ENCODE data around the gene TMBIM6.

The TMBIM6 gene, protein sequence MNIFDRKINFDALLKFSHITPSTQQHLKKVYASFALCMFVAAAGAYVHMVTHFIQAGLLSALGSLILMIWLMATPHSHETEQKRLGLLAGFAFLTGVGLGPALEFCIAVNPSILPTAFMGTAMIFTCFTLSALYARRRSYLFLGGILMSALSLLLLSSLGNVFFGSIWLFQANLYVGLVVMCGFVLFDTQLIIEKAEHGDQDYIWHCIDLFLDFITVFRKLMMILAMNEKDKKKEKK

DNA sequence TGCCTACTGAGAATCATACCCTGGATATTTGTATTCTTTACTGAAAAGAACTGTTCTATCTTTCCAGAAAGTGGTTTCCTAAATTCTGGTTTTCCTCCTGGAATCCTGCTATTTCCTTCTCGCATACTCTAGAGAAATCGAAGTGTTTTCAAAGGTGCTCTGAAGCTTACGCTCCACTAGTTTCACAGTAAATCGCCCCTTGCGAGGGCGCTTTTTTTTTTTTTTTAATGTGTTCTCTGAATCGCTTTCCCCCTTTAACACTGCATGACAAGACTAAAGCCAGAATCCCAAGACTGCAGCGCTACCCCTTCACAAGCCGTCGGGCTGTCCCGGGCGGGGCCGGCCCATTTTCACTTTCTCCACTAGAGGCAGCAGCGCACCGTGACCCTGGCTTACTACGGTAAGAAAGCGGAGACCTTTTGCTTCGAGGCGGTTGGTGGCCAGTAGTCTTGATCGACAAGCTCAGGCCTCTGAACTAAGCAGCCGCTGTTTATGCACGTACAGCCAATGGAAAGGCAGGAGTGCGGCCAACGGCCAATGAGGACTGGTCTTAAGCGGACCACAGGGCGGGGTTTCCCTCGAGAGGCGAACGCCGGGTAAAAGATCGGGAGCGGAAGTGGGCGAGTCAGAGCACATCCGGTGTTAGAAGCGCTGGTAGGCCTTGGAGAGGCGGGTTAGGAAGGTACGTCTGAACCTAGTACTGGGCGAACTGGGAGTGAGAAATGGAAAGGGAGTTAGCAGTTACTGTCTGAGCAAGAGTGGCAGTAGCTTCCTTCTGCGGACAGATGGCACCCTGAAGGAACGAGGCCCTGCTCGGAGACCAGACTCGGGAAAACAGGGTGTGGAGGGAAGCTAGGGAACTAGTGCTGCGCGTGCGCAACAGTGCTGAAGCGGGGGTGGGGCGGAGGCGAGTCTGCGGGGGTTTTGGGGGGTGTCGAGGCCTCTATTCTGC lies at the start of gene TMBIM6:
TMBIM6 (plus strand) TSS at position 628 of the 952 bp plus-strand sequence. CDS start 10,937 bp downstream, outside the sequence.
- Histone ChIP-seq H3K27me3 (ENCODE audit: insufficient read depth, low read length) (no peaks in the 10 kb centered on the region), H3K27ac (ENCODE audit: low read length) (peak within 1 kb of the TSS; percentile 81), H3K9me3 (ENCODE audit: insufficient read depth, low read depth, low read length) (no peaks in the 10 kb centered on the region), H3K9ac (ENCODE audit: low read depth, low read length) (peak within 1 kb of the TSS; percentile 94), H3K4me3 (ENCODE audit: low read length) (peak within 1 kb of the TSS; percentile 96), H3K36me3 (ENCODE audit: insufficient read depth, low read depth, low read length) (peaks cover 14% of the 10 kb centered on the region), H3K4me1 (ENCODE audit: insufficient read depth, low read length) (peaks cover 5% of the 10 kb centered on the region)

GRCh38 chr12:49692851-49693250 lies 48.5 kb upstream of the TMBIM6 start:
- Histone ChIP-seq H3K9ac (ENCODE audit: low read depth, low read length) (peak overlapping the region; percentile 55; the same call in 1 of the 2 replicates), H3K4me3 (ENCODE audit: low read length) (no peak overlapping the region), H3K9me3 (ENCODE audit: insufficient read depth, low read depth, low read length) (no peaks in the 10 kb centered on the region), H3K36me3 (ENCODE audit: insufficient read depth, low read depth, low read length) (no peaks in the 10 kb centered on the region), H3K27ac (ENCODE audit: low read length) (no peak overlapping the region), H3K27me3 (ENCODE audit: insufficient read depth, low read length) (no peaks in the 10 kb centered on the region), H3K4me1 (ENCODE audit: insufficient read depth, low read length) (peaks cover 40% of the 10 kb centered on the region)

GRCh38 chr12:49693931-49694444 lies 47.4 kb upstream of the TMBIM6 start:
- H3K36me3 ChIP-seq (ENCODE audit: insufficient read depth, low read depth, low read length) = no peaks in the 10 kb centered on the region
- no peak overlapping the region for H3K9ac ChIP-seq (ENCODE audit: low read depth, low read length)
- H3K27me3 ChIP-seq (ENCODE audit: insufficient read depth, low read length) = no peaks in the 10 kb centered on the region
- H3K9me3 ChIP-seq (ENCODE audit: insufficient read depth, low read depth, low read length) = no peaks in the 10 kb centered on the region
- no peak overlapping the region for H3K4me3 ChIP-seq (ENCODE audit: low read length)
- H3K4me1 ChIP-seq (ENCODE audit: insufficient read depth, low read length) = peaks cover 43% of the 10 kb centered on the region
- H3K27ac ChIP-seq (ENCODE audit: low read length) = no peak overlapping the region

GRCh38 chr12:49696723-49697122 lies 44.6 kb upstream of the TMBIM6 start:
- Histone ChIP-seq H3K27me3 (ENCODE audit: insufficient read depth, low read length) (no peaks in the 10 kb centered on the region), H3K4me3 (ENCODE audit: low read length) (peak overlapping the region; percentile 23; the same call in 1 of the 2 replicates), H3K36me3 (ENCODE audit: insufficient read depth, low read depth, low read length) (no peaks in the 10 kb centered on the region), H3K9ac (ENCODE audit: low read depth, low read length) (peak overlapping the region; percentile 34; the same call in 1 of the 2 replicates), H3K9me3 (ENCODE audit: insufficient read depth, low read depth, low read length) (no peaks in the 10 kb centered on the region), H3K27ac (ENCODE audit: low read length) (peak overlapping the region; percentile 67), H3K4me1 (ENCODE audit: insufficient read depth, low read length) (peaks cover 53% of the 10 kb centered on the region)

DNA sequence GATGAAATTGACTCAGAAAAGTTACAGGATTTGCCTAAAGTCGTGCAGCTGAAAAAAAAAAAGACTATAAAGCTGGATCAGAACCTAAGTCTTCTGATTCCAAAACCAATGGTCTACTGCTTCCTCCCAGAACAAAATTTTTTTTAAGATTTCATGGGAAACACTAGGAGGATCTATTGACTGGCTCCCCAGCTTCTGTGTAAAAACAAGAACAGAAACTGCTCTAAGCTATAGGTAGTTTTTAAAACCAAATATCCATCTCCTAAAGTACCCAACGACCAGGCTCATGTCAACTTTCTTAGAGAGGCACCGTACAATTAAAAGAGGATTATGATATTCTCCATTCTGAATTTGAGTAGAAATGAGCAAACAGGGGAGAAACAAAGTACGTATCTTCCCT lies 43.5 kb upstream of the TMBIM6 start:
- Histone ChIP-seq H3K27ac (ENCODE audit: low read length) (no peak overlapping the region), H3K36me3 (ENCODE audit: insufficient read depth, low read depth, low read length) (no peaks in the 10 kb centered on the region), H3K4me3 (ENCODE audit: low read length) (peak overlapping the region; percentile 60; the same call in 1 of the 2 replicates), H3K4me1 (ENCODE audit: insufficient read depth, low read length) (peaks cover 50% of the 10 kb centered on the region), H3K9me3 (ENCODE audit: insufficient read depth, low read depth, low read length) (no peaks in the 10 kb centered on the region), H3K27me3 (ENCODE audit: insufficient read depth, low read length) (no peaks in the 10 kb centered on the region), H3K9ac (ENCODE audit: low read depth, low read length) (peak overlapping the region; percentile 25; the same call in 1 of the 2 replicates)

GRCh38 chr12:49698619-49699545 lies 42.5 kb upstream of the TMBIM6 start:
- Histone ChIP-seq H3K27me3 (ENCODE audit: insufficient read depth, low read length) (no peaks in the 10 kb centered on the region), H3K4me3 (ENCODE audit: low read length) (peak overlapping the region; percentile 60), H3K4me1 (ENCODE audit: insufficient read depth, low read length) (peaks cover 50% of the 10 kb centered on the region), H3K9ac (ENCODE audit: low read depth, low read length) (peak overlapping the region; percentile 64), H3K9me3 (ENCODE audit: insufficient read depth, low read depth, low read length) (no peaks in the 10 kb centered on the region), H3K27ac (ENCODE audit: low read length) (peak overlapping the region; percentile 16), H3K36me3 (ENCODE audit: insufficient read depth, low read depth, low read length) (no peaks in the 10 kb centered on the region)

DNA sequence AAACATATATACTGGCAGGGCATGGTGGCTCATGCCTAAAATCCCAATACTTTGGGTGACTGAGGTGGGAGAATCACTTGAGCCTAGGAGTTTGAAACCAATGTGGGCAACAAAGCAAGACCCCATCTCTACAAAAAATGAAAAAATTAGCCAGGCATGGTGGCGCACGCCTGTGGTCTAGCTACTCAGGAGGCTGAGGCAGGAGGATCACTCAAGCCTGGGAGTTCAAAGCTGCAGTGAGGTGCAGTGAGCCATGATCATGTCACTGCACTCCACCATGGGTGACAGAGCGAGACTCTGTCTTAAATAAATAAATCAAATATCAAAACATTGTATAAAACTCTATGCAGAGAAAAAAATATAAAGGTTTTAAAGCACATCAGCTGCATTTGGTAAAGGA lies 39.3 kb upstream of the TMBIM6 start:
- Histone ChIP-seq H3K4me3 (ENCODE audit: low read length) (no peak overlapping the region), H3K9ac (ENCODE audit: low read depth, low read length) (no peak overlapping the region), H3K27ac (ENCODE audit: low read length) (no peak overlapping the region), H3K36me3 (ENCODE audit: insufficient read depth, low read depth, low read length) (no peaks in the 10 kb centered on the region), H3K4me1 (ENCODE audit: insufficient read depth, low read length) (peaks cover 46% of the 10 kb centered on the region), H3K27me3 (ENCODE audit: insufficient read depth, low read length) (peaks cover 8% of the 10 kb centered on the region), H3K9me3 (ENCODE audit: insufficient read depth, low read depth, low read length) (no peaks in the 10 kb centered on the region)

DNA sequence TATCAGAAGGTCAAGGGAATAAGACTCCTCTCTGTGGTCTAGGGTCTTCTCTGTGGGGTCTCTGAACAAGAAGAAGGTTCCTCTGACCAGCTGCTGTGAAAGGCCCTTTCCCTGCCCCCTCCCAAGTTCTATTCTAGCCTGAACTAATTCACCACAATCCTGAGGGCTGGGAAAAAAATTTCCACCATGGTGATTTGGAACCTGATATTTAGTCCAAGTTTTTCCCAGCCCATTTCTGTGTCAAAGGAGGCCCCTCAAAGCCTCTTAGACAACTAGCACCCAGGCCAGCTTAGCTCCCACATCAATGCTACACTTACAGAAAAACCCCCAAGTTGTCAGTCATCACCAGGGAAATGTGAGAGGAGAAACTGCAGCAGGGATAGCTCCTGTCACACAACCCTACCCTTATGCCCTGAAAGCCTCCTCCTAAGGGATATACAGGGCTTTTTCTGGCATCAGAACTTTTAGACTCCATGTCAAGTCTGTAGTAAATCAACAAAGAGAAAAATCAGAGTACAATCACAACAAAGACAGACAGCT lies 38.6 kb upstream of the TMBIM6 start:
- peaks cover 39% of the 10 kb centered on the region for H3K4me1 ChIP-seq (ENCODE audit: insufficient read depth, low read length)
- H3K27ac ChIP-seq (ENCODE audit: low read length) = no peak overlapping the region

DNA sequence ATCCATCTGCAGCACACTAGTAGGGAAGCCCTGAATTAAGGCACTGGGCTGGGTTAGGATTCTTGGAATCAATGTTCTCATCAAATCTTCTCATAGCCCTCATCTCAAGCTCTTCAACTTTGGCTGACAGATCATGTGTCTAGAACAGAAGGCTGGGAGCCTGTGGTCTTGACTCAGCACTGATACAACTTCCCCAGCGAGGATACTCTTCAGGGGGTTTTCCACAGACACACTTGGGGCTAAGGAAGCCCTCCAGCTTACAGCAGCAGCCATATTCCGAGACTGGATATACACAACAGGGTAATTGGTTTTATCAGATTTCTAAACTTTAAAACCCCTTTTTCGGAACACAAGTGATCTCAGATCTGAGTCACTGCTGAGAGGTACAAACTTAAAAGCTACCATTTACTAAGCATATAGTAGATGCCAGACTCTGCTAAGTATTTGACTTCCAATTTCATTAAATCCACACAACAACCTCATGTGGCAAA lies 37.7 kb upstream of the TMBIM6 start:
- peaks cover 19% of the 10 kb centered on the region for H3K27me3 ChIP-seq (ENCODE audit: insufficient read depth, low read length)
- H3K36me3 ChIP-seq (ENCODE audit: insufficient read depth, low read depth, low read length) = no peaks in the 10 kb centered on the region
- no peak overlapping the region for H3K4me3 ChIP-seq (ENCODE audit: low read length)
- no peak overlapping the region for H3K9ac ChIP-seq (ENCODE audit: low read depth, low read length)
- no peak overlapping the region for H3K27ac ChIP-seq (ENCODE audit: low read length)
- H3K9me3 ChIP-seq (ENCODE audit: insufficient read depth, low read depth, low read length) = no peaks in the 10 kb centered on the region
- peaks cover 32% of the 10 kb centered on the region for H3K4me1 ChIP-seq (ENCODE audit: insufficient read depth, low read length)

More for the DNA sequence above, 38.6 kb upstream of the TMBIM6 start:
- H3K9me3 ChIP-seq (ENCODE audit: insufficient read depth, low read depth, low read length) = no peaks in the 10 kb centered on the region
- H3K36me3 ChIP-seq (ENCODE audit: insufficient read depth, low read depth, low read length) = no peaks in the 10 kb centered on the region
- H3K4me3 ChIP-seq (ENCODE audit: low read length) = no peak overlapping the region
- no peak overlapping the region for H3K9ac ChIP-seq (ENCODE audit: low read depth, low read length)
- peaks cover 10% of the 10 kb centered on the region for H3K27me3 ChIP-seq (ENCODE audit: insufficient read depth, low read length)

DNA sequence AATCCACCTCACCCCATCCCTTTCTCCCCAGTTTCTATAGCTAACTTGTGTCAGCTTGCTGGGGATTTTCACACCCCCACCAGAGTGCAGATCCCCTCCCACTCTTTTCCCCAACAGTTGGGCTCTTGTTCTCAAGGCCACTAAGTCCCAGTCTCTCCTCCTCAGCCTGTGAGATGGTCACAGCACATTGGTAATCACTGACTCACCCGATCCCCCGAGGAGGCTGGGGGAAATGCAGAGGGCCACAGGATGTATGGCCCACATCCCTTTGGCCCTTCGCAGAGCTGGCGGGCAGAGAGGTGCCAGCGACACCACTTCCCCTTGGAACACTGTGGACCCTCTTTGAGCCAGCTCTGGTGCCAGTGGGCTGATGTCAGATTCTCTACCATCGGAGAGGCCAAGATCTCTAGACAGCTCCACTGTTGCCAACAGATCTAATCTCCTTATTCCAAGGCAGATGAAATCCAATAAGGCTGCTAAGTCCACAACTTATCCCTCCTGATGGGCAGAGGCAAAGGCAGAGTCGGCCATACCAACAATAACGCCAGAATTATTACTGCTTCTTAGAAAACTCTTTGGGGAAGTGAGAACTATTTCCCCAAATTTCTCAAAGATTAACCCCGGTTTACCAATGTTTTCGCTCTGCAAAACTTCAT lies 35.8 kb upstream of the TMBIM6 start:
- no peak overlapping the region for H3K27ac ChIP-seq (ENCODE audit: low read length)

More for the DNA sequence above, 35.8 kb upstream of the TMBIM6 start:
- Histone ChIP-seq H3K4me3 (ENCODE audit: low read length) (peak overlapping the region; percentile 83), H3K36me3 (ENCODE audit: insufficient read depth, low read depth, low read length) (no peaks in the 10 kb centered on the region), H3K9me3 (ENCODE audit: insufficient read depth, low read depth, low read length) (no peaks in the 10 kb centered on the region), H3K9ac (ENCODE audit: low read depth, low read length) (peak overlapping the region; percentile 74), H3K27me3 (ENCODE audit: insufficient read depth, low read length) (peaks cover 34% of the 10 kb centered on the region), H3K4me1 (ENCODE audit: insufficient read depth, low read length) (peaks cover 21% of the 10 kb centered on the region)
